WTC11 (cell line): Measurements from ENCODE around the gene DHFR2. TPM values are rescaled to one million over a fixed set of nuclear protein-coding genes. Genes with fewer than 3 reads are reported as not detected.

Source experiments
- ATAC-seq: fragments of 200-7000 bp; cut with Tn5 transposase; 2 replicates; pipeline ENCODE4 v1.10.0; 2021; ENCODE audit warnings: mild to moderate bottlenecking, moderate library complexity
- CTCF ChIA-PET: fragments of 300-600 bp; sonication (Branson Sonifier 250); formaldehyde crosslinking; loops from one replicate; lab custom pipeline; 2021; ENCODE audit warnings: antibody characterized with exemption; lab: Charles Lee
- POLR2A ChIA-PET: fragments of 350-600 bp; sonication (Branson Sonifier 250); formaldehyde crosslinking; loops from one replicate; lab custom pipeline; 2021; ENCODE audit warnings: antibody characterized with exemption; lab: Charles Lee
- DNase-seq: peaks from one replicate; pipeline ENCODE4 v3.0.0; 2021; ENCODE audit warnings: low spot score
- H3K27ac Mint-ChIP-seq: 2 replicates; pipeline ENCODE4 v1.8.0; 2021; ENCODE audit warnings: mixed read lengths
- H3K27me3 Mint-ChIP-seq: 2 replicates; pipeline ENCODE4 v1.8.0; 2021; ENCODE audit warnings: low read depth, mild to moderate bottlenecking, moderate library complexity, mixed read lengths
- H3K36me3 Mint-ChIP-seq: 2 replicates; pipeline ENCODE4 v1.8.0; 2021; ENCODE audit warnings: mixed read lengths
- H3K4me1 Mint-ChIP-seq: 2 replicates; pipeline ENCODE4 v1.8.0; 2022; ENCODE audit warnings: mixed read lengths
- H3K4me3 Mint-ChIP-seq: 2 replicates; pipeline ENCODE4 v1.8.0; 2021; ENCODE audit warnings: mild to moderate bottlenecking, moderate library complexity, mixed read lengths
- H3K9me3 Mint-ChIP-seq: 2 replicates; pipeline ENCODE4 v1.8.0; 2021; ENCODE audit warnings: mixed read lengths
- ATF1 ChIP-seq: sonication (generic); formaldehyde crosslinking; IDR thresholded peaks from 2 replicates; pipeline ENCODE4 v1.8.1; 2023; ENCODE audit warnings: mild to moderate bottlenecking, moderate library complexity, missing genetic modification reagents
- E2F5 ChIP-seq: sonication (generic); formaldehyde crosslinking; IDR thresholded peaks from 2 replicates; pipeline ENCODE4 v1.8.1; 2022; ENCODE audit warnings: mild to moderate bottlenecking, moderate library complexity, missing genetic modification reagents
- ETV6 ChIP-seq: sonication (generic); formaldehyde crosslinking; IDR thresholded peaks from 2 replicates; pipeline ENCODE4 v1.8.1; 2022; ENCODE audit warnings: mild to moderate bottlenecking, missing genetic modification reagents
- FOXK1 ChIP-seq: sonication (generic); formaldehyde crosslinking; IDR thresholded peaks from 2 replicates; pipeline ENCODE4 v1.8.0; 2022; ENCODE audit warnings: mild to moderate bottlenecking, moderate library complexity, missing genetic modification reagents
- HMGA2 ChIP-seq: fragments of 250-450 bp; sonication (Bioruptor Pico); IDR thresholded peaks from 2 replicates; pipeline ENCODE4 v1.4.0; 2021; ENCODE audit warnings: mild to moderate bottlenecking, moderate library complexity
- MYBL2 ChIP-seq: sonication (generic); formaldehyde crosslinking; IDR thresholded peaks from 2 replicates; pipeline ENCODE4 v1.8.1; 2023; ENCODE audit warnings: mild to moderate bottlenecking, moderate library complexity, missing genetic modification reagents
- NFATC4 ChIP-seq: fragments of 250-450 bp; sonication (Bioruptor Pico); IDR thresholded peaks from 2 replicates; pipeline ENCODE4 v1.9.0; 2021; ENCODE audit warnings: mild to moderate bottlenecking
- NR1H2 ChIP-seq: sonication (generic); formaldehyde crosslinking; IDR thresholded peaks from 2 replicates; pipeline ENCODE4 v1.9.0; 2021; ENCODE audit warnings: mild to moderate bottlenecking, moderate library complexity, missing genetic modification reagents
- SMAD4 ChIP-seq: sonication (generic); formaldehyde crosslinking; IDR thresholded peaks from 2 replicates; pipeline ENCODE4 v1.8.0; 2022; ENCODE audit warnings: mild to moderate bottlenecking, missing genetic modification reagents
- ZNF121 ChIP-seq: sonication (generic); formaldehyde crosslinking; IDR thresholded peaks from 2 replicates; pipeline ENCODE4 v1.8.0; 2023; ENCODE audit warnings: missing genetic modification reagents
- ZNF138 ChIP-seq: sonication (generic); formaldehyde crosslinking; conservative IDR thresholded peaks from 2 replicates; pipeline ENCODE4 v1.8.1; 2022; ENCODE audit warnings: mild to moderate bottlenecking, moderate library complexity, missing genetic modification reagents
- ZNF425 ChIP-seq: fragments of 250-450 bp; sonication (Bioruptor Pico); conservative IDR thresholded peaks from 2 replicates; pipeline ENCODE4 v1.9.0; 2021; ENCODE audit warnings: mild to moderate bottlenecking
- ZNF671 ChIP-seq: fragments of 250-450 bp; sonication (Bioruptor Pico); IDR thresholded peaks from 2 replicates; pipeline ENCODE4 v1.8.0; 2021; ENCODE audit warnings: mild to moderate bottlenecking
- total RNA-seq: library from RNA; stranded (reverse); gene quantifications from 3 replicates; pipeline ENCODE4 v1.2.3, GENCODE V29; 2021
- TF ChIP-seq, protein P1 (sequence below): sonication (generic); formaldehyde crosslinking; IDR thresholded peaks from 2 replicates; pipeline ENCODE4 v1.8.1; 2023; ENCODE audit warnings: mild to moderate bottlenecking, moderate library complexity, missing genetic modification reagents
- TF ChIP-seq, protein P2 (sequence below): sonication (generic); formaldehyde crosslinking; IDR thresholded peaks from 2 replicates; pipeline ENCODE4 v1.8.1; 2022; ENCODE audit warnings: low read depth, mild to moderate bottlenecking, moderate library complexity, missing genetic modification reagents, borderline replicate concordance

DHFR2 gene
- total RNA-seq, 1 experiment from 2014 or later = 2.7 TPM

DNA sequence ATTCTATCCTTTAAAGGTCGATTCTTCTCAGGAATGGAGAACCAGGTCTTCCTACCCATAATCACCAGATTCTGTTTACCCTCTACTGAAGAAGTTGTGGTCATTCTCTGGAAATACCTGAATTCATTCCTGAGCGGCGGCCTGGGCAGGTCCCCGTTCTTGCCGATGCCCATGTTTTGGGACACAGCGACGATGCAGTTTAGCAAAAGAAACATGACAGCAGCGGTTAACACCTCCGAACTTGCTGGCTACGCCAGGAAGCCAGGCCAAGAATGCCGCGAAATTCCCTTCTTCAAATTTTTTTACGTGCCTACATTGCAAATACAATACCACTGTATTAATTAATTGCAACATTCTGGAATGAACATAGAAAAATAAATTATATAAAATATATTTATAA, 1.4 kb downstream of the DHFR2 start:
- Mint-ChIP-seq H3K4me1 (peaks cover 11% of the 10 kb centered on the region), H3K27ac (no peak overlapping the region), H3K9me3 (no peaks in the 10 kb centered on the region), H3K4me3 (no peak overlapping the region), H3K27me3 (no peaks in the 10 kb centered on the region), H3K36me3 (no peaks in the 10 kb centered on the region)
- ChIA-PET POLR2A (no interaction called here), CTCF (no interaction called here)
- ATAC-seq (no peak), DNase-seq (no peak)
- TF ChIP-seq HMGA2 (CRISPR knock-in tag) (peak; percentile 8; the same call in 1 of the 2 replicates), ZNF425 (CRISPR knock-in tag) (no peak), ZNF138 (CRISPR knock-in tag) (no peak), NR1H2 (CRISPR knock-in tag) (no peak), ZNF121 (CRISPR knock-in tag) (no peak), SMAD4 (no peak)

- Mint-ChIP-seq H3K4me1 (no peaks in the 10 kb centered on the region), H3K36me3 (peaks cover under 1% of the 10 kb centered on the region; the same call in 1 of the 2 replicates), H3K27ac (no peak overlapping the region), H3K27me3 (no peaks in the 10 kb centered on the region), H3K4me3 (no peak overlapping the region), H3K9me3 (no peaks in the 10 kb centered on the region)
- TF ChIP-seq NFATC4 (no peak), MYBL2 (CRISPR knock-in tag) (no peak)
- TF ChIP-seq, protein P1, sequence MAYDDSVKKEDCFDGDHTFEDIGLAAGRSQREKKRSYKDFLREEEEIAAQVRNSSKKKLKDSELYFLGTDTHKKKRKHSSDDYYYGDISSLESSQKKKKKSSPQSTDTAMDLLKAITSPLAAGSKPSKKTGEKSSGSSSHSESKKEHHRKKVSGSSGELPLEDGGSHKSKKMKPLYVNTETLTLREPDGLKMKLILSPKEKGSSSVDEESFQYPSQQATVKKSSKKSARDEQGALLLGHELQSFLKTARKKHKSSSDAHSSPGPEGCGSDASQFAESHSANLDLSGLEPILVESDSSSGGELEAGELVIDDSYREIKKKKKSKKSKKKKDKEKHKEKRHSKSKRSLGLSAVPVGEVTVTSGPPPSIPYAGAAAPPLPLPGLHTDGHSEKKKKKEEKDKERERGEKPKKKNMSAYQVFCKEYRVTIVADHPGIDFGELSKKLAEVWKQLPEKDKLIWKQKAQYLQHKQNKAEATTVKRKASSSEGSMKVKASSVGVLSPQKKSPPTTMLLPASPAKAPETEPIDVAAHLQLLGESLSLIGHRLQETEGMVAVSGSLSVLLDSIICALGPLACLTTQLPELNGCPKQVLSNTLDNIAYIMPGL (CRISPR knock-in tag) = no peak
- TF ChIP-seq, protein P2, sequence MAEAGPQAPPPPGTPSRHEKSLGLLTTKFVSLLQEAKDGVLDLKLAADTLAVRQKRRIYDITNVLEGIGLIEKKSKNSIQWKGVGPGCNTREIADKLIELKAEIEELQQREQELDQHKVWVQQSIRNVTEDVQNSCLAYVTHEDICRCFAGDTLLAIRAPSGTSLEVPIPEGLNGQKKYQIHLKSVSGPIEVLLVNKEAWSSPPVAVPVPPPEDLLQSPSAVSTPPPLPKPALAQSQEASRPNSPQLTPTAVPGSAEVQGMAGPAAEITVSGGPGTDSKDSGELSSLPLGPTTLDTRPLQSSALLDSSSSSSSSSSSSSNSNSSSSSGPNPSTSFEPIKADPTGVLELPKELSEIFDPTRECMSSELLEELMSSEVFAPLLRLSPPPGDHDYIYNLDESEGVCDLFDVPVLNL (CRISPR knock-in tag) = no peak
- CTCF ChIA-PET = no interaction called here
- ATAC-seq (no peak), DNase-seq (no peak)
- POLR2A ChIA-PET = no interaction called here
These were observed 12.2 kb downstream of the DHFR2 start for GRCh38 chr3:94050546-94050945.

- ChIA-PET POLR2A (no interaction called here), CTCF (no interaction called here)
- Mint-ChIP-seq H3K27ac (no peak overlapping the region), H3K4me3 (no peak overlapping the region), H3K4me1 (no peaks in the 10 kb centered on the region), H3K27me3 (no peaks in the 10 kb centered on the region), H3K36me3 (peaks cover 9% of the 10 kb centered on the region), H3K9me3 (peaks cover 5% of the 10 kb centered on the region; the same call in 1 of the 2 replicates)
- no peak for ATAC-seq
- TF ChIP-seq ATF1 (CRISPR knock-in tag) (no peak), E2F5 (no peak), ZNF671 (CRISPR knock-in tag) (no peak), ETV6 (CRISPR knock-in tag) (no peak), FOXK1 (CRISPR knock-in tag) (no peak), ZNF425 (CRISPR knock-in tag) (no peak), ZNF138 (CRISPR knock-in tag) (no peak)
- no peak for DNase-seq
These were observed 13.4 kb downstream of the DHFR2 start for GRCh38 chr3:94049267-94049666.
